SH-SY5Y (cell line): Measurements from ENCODE around the gene MEAK7.

Experiments used
- GATA2 ChIP-seq: IDR thresholded peaks from 2 replicates; pipeline ENCODE4 v1.6.1; 2011; ENCODE audit warnings: mild to moderate bottlenecking, low read depth, low read length
- GATA3 ChIP-seq: IDR thresholded peaks from 2 replicates; pipeline ENCODE4 v1.6.1; 2011; ENCODE audit warnings: low read depth, mild to moderate bottlenecking, low read length, moderate library complexity

Gene MEAK7

DNA sequence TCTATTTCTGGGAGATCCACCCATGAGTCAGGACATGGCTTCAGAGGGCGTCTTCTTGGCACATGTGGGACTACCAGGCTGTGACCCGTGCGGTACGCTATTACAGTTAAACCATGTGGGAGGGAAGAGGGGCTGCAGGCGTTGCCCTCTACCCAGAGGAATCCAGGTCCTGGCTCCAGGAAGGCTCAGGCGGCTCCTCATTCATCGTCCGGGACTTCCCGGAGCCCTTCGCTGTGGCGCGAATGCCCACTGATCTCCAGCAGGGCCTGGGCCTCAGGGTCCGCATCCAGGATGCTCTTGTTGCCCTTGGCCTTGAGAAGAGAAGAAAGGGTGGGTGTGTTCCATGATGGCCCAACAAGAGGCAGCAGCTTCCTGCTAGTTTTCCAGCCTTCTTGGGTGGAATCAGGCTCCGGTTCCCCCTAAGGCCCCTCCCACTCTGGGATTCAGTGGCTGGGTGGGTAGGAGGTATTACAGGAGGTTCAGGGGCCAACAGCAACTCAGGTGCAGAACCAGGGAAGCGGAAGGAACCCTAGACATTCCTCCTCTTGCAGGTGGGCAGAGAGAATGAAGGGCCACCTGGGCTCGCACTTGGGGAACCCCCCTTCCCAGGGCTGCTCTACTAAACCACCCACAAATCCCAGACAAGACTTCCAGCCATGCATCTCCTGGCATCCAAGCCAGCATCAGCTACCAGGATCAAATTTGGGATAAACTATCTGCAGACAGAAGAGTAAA, 24.6 kb downstream of the MEAK7 start:
- TF ChIP-seq GATA2 (no peak), GATA3 (no peak)

DNA sequence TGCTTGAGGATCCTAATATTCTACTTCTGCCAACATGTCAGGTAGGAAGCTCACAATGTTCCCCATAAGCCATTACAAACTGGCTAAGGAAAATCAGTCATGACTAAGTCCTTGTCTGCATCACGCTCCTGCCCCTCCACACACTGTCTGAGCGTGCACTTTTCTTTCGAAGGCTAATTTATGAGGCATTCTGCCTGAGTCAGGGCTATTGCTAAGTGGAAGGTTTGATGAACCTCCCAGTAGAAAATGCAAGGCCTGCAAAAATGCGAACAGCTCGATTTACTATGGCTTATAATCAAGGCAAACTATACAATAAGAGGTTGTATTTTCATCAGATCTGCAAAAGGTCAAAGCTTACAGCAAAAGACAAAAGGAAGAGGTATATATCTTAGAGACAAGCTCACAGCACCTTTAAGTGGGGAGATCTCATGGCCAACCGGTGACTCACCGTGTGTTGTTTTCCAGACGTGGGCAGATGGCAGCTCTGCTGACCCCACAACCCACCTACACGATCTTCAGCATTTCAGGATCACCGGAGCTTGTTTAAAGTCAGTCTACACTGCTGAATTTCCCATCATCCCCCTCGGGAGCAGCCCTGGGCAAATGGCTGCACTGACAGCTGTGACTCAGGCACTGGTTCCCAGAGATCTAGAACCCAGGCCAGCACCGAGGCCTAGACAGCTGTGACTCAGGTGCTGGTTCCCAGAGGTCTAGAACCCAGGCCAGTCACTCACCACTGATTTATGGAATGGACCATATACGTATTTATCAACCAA, 26.1 kb downstream of the MEAK7 start:
- no peak for TF ChIP-seq GATA2
- TF ChIP-seq GATA3: no peak

DNA sequence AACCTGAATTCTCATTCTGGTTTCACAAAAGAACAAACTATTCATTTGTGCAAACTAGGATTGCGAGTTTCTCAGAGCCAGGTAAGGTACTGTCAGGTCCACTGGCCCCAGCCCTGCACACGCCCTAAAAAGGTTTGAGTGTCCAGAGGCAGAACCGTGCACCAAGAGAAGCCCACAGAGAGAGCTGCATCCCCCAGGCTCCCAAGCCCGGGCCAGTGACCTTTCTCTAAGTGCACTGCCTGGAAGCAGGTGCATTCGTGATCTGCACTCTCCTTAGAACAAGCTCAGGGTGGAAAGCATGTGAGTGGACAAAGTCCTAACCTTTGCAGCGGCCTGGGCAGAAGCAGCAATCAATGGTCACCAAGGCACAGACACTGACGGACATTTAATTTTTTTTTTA, 26.8 kb downstream of the MEAK7 start:
- TF ChIP-seq GATA2: no peak
- TF ChIP-seq GATA3: no peak

DNA sequence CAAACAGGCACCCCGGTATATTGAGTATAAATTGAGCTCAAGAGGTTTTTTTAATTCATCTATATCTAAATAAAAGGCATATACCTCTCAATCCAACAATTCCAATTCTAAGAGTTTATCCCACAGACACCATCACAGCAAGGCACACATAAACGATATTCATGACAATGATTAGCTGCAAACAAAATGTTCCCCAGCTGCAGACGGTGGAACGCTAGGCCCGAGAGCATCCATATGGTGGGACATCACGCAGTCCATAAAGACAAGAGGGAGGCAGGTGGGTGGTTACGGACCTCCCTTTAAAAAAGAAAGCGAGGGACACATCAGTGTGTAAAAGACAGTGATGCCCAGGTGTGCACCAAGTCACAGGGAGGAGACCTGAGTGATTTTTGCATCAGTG, 28.1 kb downstream of the MEAK7 start:
- no peak for TF ChIP-seq GATA3
- no peak for TF ChIP-seq GATA2

DNA sequence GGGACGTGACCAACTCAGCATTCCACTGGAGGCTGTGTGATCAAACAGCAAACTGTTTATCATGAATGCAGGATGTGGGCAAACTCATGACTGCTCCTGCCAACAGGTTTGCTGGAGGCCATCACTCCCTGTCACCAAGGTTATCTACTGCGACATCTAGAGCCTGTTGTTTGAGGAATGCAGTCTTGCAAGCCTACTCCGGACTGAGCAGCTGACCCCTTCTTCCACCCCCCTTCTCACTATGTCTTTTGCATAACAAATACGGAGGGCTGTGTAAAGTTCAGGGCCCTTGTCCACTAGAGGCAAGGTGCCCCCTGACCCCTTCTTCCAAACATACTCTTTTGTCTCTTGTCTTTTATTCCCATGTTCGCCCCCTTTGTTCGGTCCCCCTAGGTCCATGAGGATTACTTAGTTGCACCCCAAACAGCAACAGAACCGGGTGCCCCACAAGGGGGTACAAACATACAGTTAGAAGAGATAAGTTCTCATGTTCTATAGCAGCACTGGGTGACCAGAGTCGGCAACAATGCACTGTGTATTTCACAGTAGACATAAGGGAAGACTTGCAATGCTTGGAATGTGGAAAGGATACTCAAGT, 28.7 kb downstream of the MEAK7 start:
- no peak for TF ChIP-seq GATA2
- TF ChIP-seq GATA3: no peak

DNA sequence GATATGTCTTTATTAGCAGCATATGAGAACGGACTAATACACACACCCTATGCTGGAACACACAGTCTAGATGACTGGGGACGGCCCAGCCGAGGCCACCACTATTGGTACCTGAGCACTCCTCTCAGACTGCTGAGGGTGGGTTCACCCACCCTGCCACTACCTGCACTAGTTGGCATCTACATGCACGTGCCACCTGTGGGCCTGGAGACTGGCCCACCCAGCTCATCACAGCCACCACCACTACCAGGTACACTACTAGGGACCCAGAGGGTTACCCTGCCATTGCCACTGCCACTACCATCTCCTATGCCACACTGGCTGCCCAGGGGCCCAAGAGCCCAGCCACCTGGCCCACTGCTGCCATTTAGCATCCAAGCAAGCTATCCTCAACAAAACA, 32.5 kb downstream of the MEAK7 start:
- no peak for TF ChIP-seq GATA3
- TF ChIP-seq GATA2: no peak

DNA sequence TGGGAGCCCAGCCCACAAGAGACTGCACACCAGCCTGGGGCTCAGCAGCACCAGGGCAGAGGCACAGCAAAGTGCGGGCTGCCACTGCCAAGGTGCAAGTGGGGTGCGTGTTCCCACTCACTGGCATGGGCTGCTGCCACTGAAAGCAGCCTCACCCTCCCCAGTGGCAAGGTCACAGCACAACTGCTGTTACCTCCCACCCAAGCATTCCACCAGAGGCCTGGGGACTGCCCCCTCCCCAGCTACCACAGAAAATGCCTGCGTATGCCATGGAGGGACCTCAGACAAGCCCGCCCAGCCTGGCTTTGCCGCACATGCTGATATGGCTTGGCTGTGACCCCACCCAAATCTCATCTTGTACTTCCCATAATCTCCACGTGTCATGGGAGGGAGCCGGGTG, 33.1 kb downstream of the MEAK7 start:
- TF ChIP-seq GATA2 (no peak), GATA3 (no peak)

DNA sequence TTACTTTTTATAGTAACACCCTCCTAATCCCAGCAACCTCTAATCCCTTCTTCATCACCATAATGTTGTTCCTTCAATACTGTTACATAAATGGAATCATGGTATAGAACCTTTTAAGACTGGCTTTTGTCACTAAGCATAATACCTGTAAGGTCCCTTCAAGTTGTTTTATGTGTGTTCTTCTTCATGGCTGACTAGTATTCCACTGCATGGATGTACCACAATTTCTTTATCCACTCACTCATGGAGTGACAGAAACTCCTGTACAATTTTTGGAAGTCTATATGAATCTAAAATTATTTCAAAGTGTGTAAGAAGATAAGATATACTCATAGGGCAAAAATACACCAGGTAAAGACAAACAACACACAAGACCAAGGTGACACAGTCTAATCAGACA, 36.8 kb downstream of the MEAK7 start:
- TF ChIP-seq GATA3 (no peak), GATA2 (no peak)

DNA sequence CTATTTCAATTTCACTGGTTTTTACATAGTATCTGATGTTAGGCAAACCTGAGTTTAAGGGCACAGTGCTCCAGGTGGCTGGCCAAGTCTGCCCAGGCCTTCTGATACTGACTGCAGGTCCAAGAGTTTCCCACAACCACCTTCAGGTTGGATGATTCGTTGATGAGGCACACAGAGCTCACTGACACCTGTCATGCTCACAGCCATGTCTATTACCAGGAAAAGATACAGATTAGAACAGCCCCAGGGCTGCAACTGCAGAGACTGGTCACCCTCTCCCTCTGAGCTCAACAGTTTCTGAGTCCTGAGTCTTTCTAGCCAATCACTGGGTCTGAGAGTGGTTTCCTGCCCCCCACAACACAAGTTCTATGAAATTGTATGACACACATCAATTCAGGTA, 37.2 kb downstream of the MEAK7 start:
- TF ChIP-seq GATA3 (no peak), GATA2 (no peak)

DNA sequence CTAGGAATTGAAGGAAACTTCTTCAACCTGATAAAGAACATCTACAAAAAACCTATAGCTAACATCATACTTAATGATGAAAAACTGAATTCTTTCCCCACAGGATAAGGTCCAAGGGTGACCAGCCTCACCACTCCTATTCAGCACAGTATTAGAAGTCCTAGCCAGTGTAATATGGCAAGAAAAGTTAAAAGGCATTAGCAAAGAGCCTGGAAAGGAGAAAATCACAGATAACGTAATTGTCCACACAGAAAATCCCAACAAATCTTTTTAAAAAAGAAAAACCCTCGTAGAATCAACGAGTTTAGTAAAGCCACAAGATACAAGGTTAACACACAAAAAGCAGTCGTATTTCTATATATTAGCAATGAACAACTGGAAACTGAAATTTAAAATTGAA, 37.8 kb downstream of the MEAK7 start:
- TF ChIP-seq GATA2 (no peak), GATA3 (no peak)

DNA sequence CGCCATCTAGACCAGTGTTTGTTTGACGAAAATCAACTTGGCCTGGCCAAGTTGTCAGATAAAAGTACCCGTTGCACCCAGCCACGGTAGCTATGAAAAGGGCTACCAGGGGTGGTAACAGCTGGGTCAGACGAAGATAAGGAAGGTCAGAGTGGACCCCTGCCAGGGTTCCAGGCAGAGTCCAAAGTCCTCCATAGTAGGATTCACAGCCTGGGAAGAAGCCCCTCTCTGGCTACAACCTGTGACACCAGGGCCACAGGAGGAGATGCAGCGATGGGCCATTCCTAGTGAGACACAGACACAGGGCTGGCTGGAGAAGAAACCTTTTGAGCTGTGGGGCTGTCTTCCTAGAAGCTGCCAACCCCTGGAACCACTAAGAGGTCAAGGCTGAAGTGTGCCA, 39.3 kb downstream of the MEAK7 start:
- TF ChIP-seq GATA3: no peak
- TF ChIP-seq GATA2: no peak

DNA sequence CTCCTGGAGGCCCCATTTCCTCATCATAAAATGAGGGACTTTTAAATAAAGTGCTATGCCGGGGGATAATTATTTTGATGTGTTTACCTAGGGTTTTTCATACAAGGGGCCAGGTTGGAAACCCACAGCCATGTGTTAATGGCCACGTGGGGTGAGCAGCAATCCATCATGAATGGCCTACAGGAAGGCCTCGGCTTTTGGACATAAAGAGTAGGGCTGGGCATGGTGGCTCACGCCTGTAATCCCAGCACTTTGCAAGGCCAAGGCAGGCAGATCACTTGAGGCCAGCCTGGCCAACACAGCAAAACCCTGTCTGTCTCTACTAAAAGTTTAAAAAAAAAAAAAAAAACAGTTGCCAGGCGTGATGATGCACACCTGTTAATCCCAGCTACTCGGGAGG, 40.3 kb downstream of the MEAK7 start:
- TF ChIP-seq GATA3 (no peak), GATA2 (no peak)

DNA sequence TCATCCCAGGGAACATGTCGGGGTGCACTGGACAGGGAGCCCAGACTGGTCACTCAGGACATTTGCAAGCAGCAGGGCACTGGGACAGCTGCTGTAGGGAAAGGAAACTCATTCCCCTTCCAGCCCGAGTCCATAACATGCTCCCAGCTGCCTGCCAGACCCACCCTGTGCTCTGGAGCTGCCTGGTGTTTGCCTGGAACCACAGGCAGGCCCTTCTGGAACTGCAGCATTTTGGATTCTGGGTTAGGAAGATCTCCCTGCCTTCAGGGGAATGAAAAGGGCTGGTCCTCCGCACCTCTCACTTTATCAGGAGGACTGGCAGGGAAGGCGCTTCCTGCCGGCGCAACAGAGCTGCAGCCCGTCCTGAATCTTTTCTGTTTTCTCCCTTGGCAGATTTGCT, 41.2 kb downstream of the MEAK7 start:
- no peak for TF ChIP-seq GATA3

DNA sequence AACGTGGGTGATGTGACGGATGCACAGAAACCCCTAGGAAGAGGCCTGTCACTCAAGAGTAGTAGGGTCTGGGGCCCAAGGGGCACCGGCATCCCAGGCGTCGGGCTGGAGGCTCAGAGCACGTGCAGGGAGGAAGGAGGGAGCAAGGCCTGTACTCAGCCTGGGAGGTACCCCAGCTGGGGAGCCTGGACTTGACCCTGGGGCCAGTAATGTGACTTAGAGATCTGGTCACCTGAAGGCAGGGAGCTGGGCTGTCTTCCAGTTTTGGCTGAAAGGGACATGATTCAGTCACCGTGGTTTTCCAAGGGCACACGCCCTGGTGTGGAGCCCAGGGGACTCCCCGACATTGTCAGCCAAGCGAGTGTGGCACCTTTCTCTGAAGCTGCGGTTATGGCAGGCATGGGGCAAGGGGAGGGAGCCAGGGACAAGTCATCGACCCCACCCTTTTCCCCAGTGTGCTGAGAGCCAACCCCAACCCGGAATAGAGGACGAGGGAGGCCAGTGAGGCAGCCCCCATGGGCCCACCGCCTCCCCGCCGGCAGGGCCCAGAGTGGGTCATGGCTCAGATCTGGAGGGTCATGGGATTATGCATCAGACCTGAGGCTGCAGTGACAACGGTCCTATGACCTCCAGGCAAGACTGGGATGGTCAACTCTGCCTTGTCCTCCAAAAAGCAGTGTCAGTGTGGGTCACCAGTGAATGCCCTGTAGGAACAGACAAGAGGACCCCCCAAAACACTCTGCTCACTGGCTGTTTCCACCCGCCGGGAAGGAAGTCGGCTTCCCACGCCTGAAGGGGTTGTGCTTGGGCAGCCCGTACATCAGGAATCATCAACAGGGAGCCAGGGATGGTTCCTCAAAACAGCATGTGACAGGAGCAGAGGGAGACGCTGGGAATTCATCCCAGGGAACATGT, 41.9 kb downstream of the MEAK7 start:
- no peak for TF ChIP-seq GATA3
- TF ChIP-seq GATA2: no peak
